Islet precursor cell (in vitro differentiated cells): ENCODE measurements around the gene SCNN1A.
"Not testable (repeated sequence)": the region's sequence is repeated elsewhere in the genome, so short reads cannot be mapped to it uniquely, and the experiment has no call there.

Experiments
- DNase-seq: peaks from one replicate; pipeline ENCODE4 v3.0.0-alpha.2; 2018

SCNN1A gene

GRCh38 chr12:6346235-6346832 is 29.0 kb downstream of the SCNN1A start:
- DNase-seq, result no peak

GRCh38 chr12:6345319-6346091 is 29.9 kb downstream of the SCNN1A start:
- peak; percentile 84 for DNase-seq

- DNase-seq, result not testable (repeated sequence)
These were observed 31.2 kb downstream of the SCNN1A start for GRCh38 chr12:6344101-6344660.

- DNase-seq, result no peak
These were observed 31.8 kb downstream of the SCNN1A start for GRCh38 chr12:6343518-6343917.

GRCh38 chr12:6342140-6342889 is 33.0 kb downstream of the SCNN1A start:
- no peak for DNase-seq

- DNase-seq, result peak; percentile 89
These were observed 33.8 kb downstream of the SCNN1A start, which contains the start of gene TNFRSF1A for GRCh38 chr12:6341417-6342139. TSS of gene TNFRSF1A (minus strand) at chr12:6342076. CDS start at chr12:6341814, 262 bp downstream.

GRCh38 chr12:6340745-6341416 is 34.5 kb downstream of the SCNN1A start:
- no peak for DNase-seq

GRCh38 chr12:6340032-6340638 is 35.2 kb downstream of the SCNN1A start:
- no peak for DNase-seq

- no peak for DNase-seq
These were observed 36.4 kb downstream of the SCNN1A start for GRCh38 chr12:6338955-6339354.

GRCh38 chr12:6338536-6338935 is 36.8 kb downstream of the SCNN1A start:
- DNase-seq, result not testable (repeated sequence)

GRCh38 chr12:6337958-6338433 is 37.4 kb downstream of the SCNN1A start:
- no peak for DNase-seq

- no peak for DNase-seq
These were observed 38.2 kb downstream of the SCNN1A start for GRCh38 chr12:6336889-6337853.

- peak; percentile 100 for DNase-seq
These were observed 39.1 kb downstream of the SCNN1A start for GRCh38 chr12:6336079-6336888.

GRCh38 chr12:6335451-6336078 is 39.8 kb downstream of the SCNN1A start:
- DNase-seq, result peak; percentile 90

GRCh38 chr12:6334940-6335450 is 40.4 kb downstream of the SCNN1A start:
- DNase-seq, result no peak

- no peak for DNase-seq
These were observed 41.0 kb downstream of the SCNN1A start for GRCh38 chr12:6334359-6334758.

GRCh38 chr12:6333566-6333965 is 41.8 kb downstream of the SCNN1A start:
- peak; percentile 89 for DNase-seq

GRCh38 chr12:6333029-6333428 is 42.3 kb downstream of the SCNN1A start:
- DNase-seq, result no peak

GRCh38 chr12:6332459-6332858 is 42.9 kb downstream of the SCNN1A start:
- DNase-seq, result no peak
